Smooth muscle cell (in vitro differentiated cells): ENCODE measurements around the gene ZFPL1. TPM values are rescaled to one million over a fixed set of nuclear protein-coding genes. Genes with fewer than 3 reads are reported as not detected.

ENCODE experiments used
- DNase-seq: peaks from one replicate; lab custom pipeline; 2025; ENCODE audit not compliant: unreplicated experiment; lab: John Stamatoyannopoulos, UW
- H2AFZ ChIP-seq: fragments of 200-600 bp; sonication (generic); 2 replicates; pipeline ENCODE4 v1.6.0; 2016; ENCODE audit warnings: antibody characterized with exemption, low read depth, mild to moderate bottlenecking
- H3F3A ChIP-seq: fragments of 200-600 bp; sonication (generic); 2 replicates; pipeline ENCODE4 v1.6.0; 2017; ENCODE audit warnings: antibody characterized with exemption, low read depth
- H3K27ac ChIP-seq: fragments of 200-600 bp; sonication (generic); 2 replicates; pipeline ENCODE4 v1.5.1; 2016; ENCODE audit warnings: low read depth, mild to moderate bottlenecking
- H3K27me3 ChIP-seq: fragments of 200-600 bp; sonication (generic); 2 replicates; pipeline ENCODE4 v1.6.1; 2016; ENCODE audit warnings: low read depth, mild to moderate bottlenecking
- H3K36me3 ChIP-seq: fragments of 200-600 bp; sonication (generic); 2 replicates; pipeline ENCODE4 v1.5.1; 2016; ENCODE audit warnings: low read depth
- H3K4me1 ChIP-seq: fragments of 200-600 bp; sonication (generic); 2 replicates; pipeline ENCODE4 v1.5.1; 2016; ENCODE audit warnings: low read depth
- H3K4me2 ChIP-seq: fragments of 200-600 bp; sonication (generic); 2 replicates; pipeline ENCODE4 v1.6.0; 2016; ENCODE audit warnings: mild to moderate bottlenecking
- H3K4me3 ChIP-seq: fragments of 200-600 bp; sonication (generic); 2 replicates; pipeline ENCODE4 v1.5.1; 2016; ENCODE audit warnings: mild to moderate bottlenecking
- H3K79me2 ChIP-seq: fragments of 200-600 bp; sonication (generic); 2 replicates; pipeline ENCODE4 v1.6.0; 2016; ENCODE audit warnings: low read depth, mild to moderate bottlenecking
- H3K9ac ChIP-seq: fragments of 200-600 bp; sonication (generic); 2 replicates; pipeline ENCODE4 v1.6.0; 2016; ENCODE audit warnings: low read depth
- H3K9me3 ChIP-seq: fragments of 200-600 bp; sonication (generic); replicated peaks from 2 replicates; pipeline ENCODE4 v1.5.1; 2016; ENCODE audit warnings: low read depth
- H4K20me1 ChIP-seq: fragments of 200-600 bp; sonication (generic); 2 replicates; pipeline ENCODE4 v1.6.0; 2016; ENCODE audit warnings: low read depth
- CTCF ChIP-seq: fragments of 200-600 bp; sonication (generic); IDR thresholded peaks from 2 replicates; pipeline ENCODE4 v1.5.1; 2017; ENCODE audit warnings: borderline replicate concordance, mild to moderate bottlenecking, antibody characterized with exemption; ENCODE audit not compliant: insufficient read depth, poor library complexity, severe bottlenecking
- WGBS: methylation state at CpG from one replicate; pipeline ENCODE4 v1.1.7; 2016; ENCODE audit warnings: low lambda C conversion rate; 5-methylcytosine and 5-hydroxymethylcytosine counted together
- polyA plus RNA-seq: library from polyadenylated mRNA; unstranded; fragments of >200 nt; fragmentation: Nextera tagmentation; extraction: Ambion mirVana; gene quantifications from 2 replicates; pipeline ENCODE4 v1.2.1, GENCODE V29; 2016
- total RNA-seq: library from RNA; depleted of rRNA; stranded (reverse); fragments of >200 nt; gene quantifications from 2 replicates; pipeline ENCODE4 v1.2.3, GENCODE V29; 2014

ZFPL1 gene
- total and polyA plus RNA-seq, 2 experiments from 2014 or later: 87.1 to 91.0 TPM

DNA sequence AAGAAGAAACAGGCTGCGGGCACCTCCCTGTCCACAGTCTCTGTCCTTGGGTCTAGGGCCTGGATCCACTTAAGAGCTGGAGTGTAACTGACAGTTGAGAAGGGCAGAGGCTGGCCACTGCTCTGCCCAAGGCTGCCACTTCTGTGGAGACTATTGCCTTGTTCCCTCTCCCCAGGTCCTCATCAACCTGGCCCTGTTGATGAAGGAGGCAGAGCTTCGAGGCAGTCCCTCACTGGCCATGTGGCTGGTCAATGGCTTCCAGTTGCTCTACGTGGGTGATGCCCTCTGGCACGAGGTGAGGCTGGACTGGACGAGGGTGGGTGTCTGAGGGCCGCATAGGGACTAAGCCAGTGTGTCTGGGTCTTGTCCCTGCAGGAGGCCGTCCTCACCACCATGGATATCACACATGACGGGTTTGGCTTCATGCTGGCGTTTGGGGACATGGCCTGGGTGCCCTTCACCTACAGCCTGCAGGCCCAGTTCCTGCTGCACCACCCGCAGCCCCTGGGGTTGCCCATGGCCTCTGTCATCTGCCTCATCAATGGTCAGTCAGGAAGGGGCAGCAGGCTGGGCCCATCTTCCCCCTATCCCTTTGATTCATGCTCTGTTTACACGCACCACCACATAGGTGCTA, 30.6 kb downstream of the ZFPL1 start:
- H3K27ac ChIP-seq: no peak overlapping the region
- H3K79me2 ChIP-seq: peaks cover 16% of the 10 kb centered on the region
- no peak overlapping the region for H3K9ac ChIP-seq
- peaks cover 8% of the 10 kb centered on the region for H3F3A ChIP-seq
- H3K4me1 ChIP-seq: peaks cover 22% of the 10 kb centered on the region
- no peak overlapping the region for H2AFZ ChIP-seq
- H3K4me2 ChIP-seq: no peak overlapping the region
- WGBS: 97% methylated on average over 11 of the region's 11 CpGs
- H3K4me3 ChIP-seq: no peak overlapping the region
- no peaks in the 10 kb centered on the region for H3K9me3 ChIP-seq
- H3K27me3 ChIP-seq: no peaks in the 10 kb centered on the region
- H4K20me1 ChIP-seq: peaks cover 5% of the 10 kb centered on the region
- DNase-seq: no peak
- no peak for TF ChIP-seq CTCF
- H3K36me3 ChIP-seq: no peaks in the 10 kb centered on the region

- no peaks in the 10 kb centered on the region for H3K27me3 ChIP-seq
- no peak overlapping the region for H3K4me3 ChIP-seq
- no peaks in the 10 kb centered on the region for H3K36me3 ChIP-seq
- H3K79me2 ChIP-seq: peaks cover 25% of the 10 kb centered on the region
- TF ChIP-seq CTCF: no peak
- H3K4me2 ChIP-seq: peak overlapping the region; percentile 96
- no peak overlapping the region for H2AFZ ChIP-seq
- peaks cover 15% of the 10 kb centered on the region for H3F3A ChIP-seq
- no peak overlapping the region for H3K9ac ChIP-seq
- 97% methylated on average over 21 of the region's 21 CpGs for WGBS
- peaks cover 4% of the 10 kb centered on the region for H4K20me1 ChIP-seq
- H3K4me1 ChIP-seq: peaks cover 22% of the 10 kb centered on the region
- peak overlapping the region; percentile 98 for H3K27ac ChIP-seq
- DNase-seq: no peak
- H3K9me3 ChIP-seq: no peaks in the 10 kb centered on the region
Measured at GRCh38 chr11:65115361-65116082, 31.5 kb downstream of the ZFPL1 start.

- Histone ChIP-seq H3K27me3 (no peaks in the 10 kb centered on the region), H4K20me1 (no peaks in the 10 kb centered on the region), H2AFZ (no peak overlapping the region), H3K9me3 (no peaks in the 10 kb centered on the region), H3K36me3 (no peaks in the 10 kb centered on the region), H3K4me1 (peaks cover 23% of the 10 kb centered on the region), H3F3A (peaks cover 21% of the 10 kb centered on the region), H3K4me2 (peak overlapping the region; percentile 96), H3K4me3 (peak overlapping the region; percentile 81), H3K9ac (peak overlapping the region; percentile 96), H3K79me2 (peaks cover 35% of the 10 kb centered on the region), H3K27ac (peak overlapping the region; percentile 98)
- no peak for TF ChIP-seq CTCF
- WGBS: 28% methylated on average over 67 of the region's 68 CpGs
- DNase-seq: no peak
Measured at GRCh38 chr11:65116370-65117205, 32.6 kb downstream of the ZFPL1 start.
